SK-N-MC (cell line): ENCODE results near the gene GSTA3.

Experiments
- EZH2 ChIP-seq: fragments of 200-600 bp; sonication (generic); IDR thresholded peaks from one replicate; pipeline ENCODE4 v1.6.1; 2017; ENCODE audit warnings: antibody characterized with exemption
- FOXP2 ChIP-seq: optimal IDR thresholded peaks from 2 replicates; pipeline ENCODE3; 2011; ENCODE audit warnings: mild to moderate bottlenecking, moderate library complexity; ENCODE audit not compliant: insufficient read depth; ENCODE audit errors: extremely low read length, control extremely low read depth
- POLR2AphosphoS5 ChIP-seq: IDR thresholded peaks from 2 replicates; pipeline ENCODE4 v1.6.1; 2012; ENCODE audit warnings: mild to moderate bottlenecking, low read depth, low read length, borderline replicate concordance

GRCh38 chr6:52946306-52946705 lies 36.8 kb upstream of the GSTA3 start:
- TF ChIP-seq POLR2AphosphoS5 (no peak), EZH2 (no peak), FOXP2 (no peak)
